GM23338 (cell line): ENCODE data around the gene EHD2. TPM values are rescaled to one million over a fixed set of nuclear protein-coding genes. Genes with fewer than 3 reads are reported as not detected.

ENCODE experiments used
- ATAC-seq: fragments of 200-7000 bp; cut with Tn5 transposase; 3 replicates; pipeline ENCODE4 v1.9.1; 2020
- DNase-seq: peaks from one replicate; pipeline ENCODE4 v3.0.0-alpha.2; 2015; ENCODE audit warnings: low spot score
- H2AFZ ChIP-seq: fragments of 200-600 bp; sonication (generic); 2 replicates; pipeline ENCODE4 v1.8.0; 2016; ENCODE audit warnings: antibody characterized with exemption, mild to moderate bottlenecking, moderate library complexity
- H3F3A ChIP-seq: fragments of 200-600 bp; sonication (generic); replicated peaks from 2 replicates; pipeline ENCODE4 v1.8.0; 2017; ENCODE audit warnings: antibody characterized with exemption, mixed run types, low read depth
- H3K27ac ChIP-seq: fragments of 200-600 bp; sonication (generic); 2 replicates; pipeline ENCODE4 v1.6.1; 2016; ENCODE audit warnings: low read depth
- H3K27me3 ChIP-seq: fragments of 200-600 bp; sonication (generic); 2 replicates; pipeline ENCODE4 v1.8.0; 2016; ENCODE audit warnings: mild to moderate bottlenecking, mixed run types, moderate library complexity; ENCODE audit not compliant: insufficient read depth
- H3K36me3 ChIP-seq: fragments of 200-600 bp; sonication (generic); 2 replicates; pipeline ENCODE4 v1.8.0; 2016; ENCODE audit warnings: mild to moderate bottlenecking; ENCODE audit not compliant: insufficient read depth
- H3K4me1 ChIP-seq: fragments of 200-600 bp; sonication (generic); 2 replicates; pipeline ENCODE4 v1.8.0; 2016; ENCODE audit warnings: mild to moderate bottlenecking, moderate library complexity; ENCODE audit not compliant: insufficient read depth
- H3K4me2 ChIP-seq: fragments of 200-600 bp; sonication (generic); 2 replicates; pipeline ENCODE4 v1.7.1; 2017; ENCODE audit warnings: mixed run types
- H3K4me3 ChIP-seq: fragments of 200-600 bp; sonication (generic); 2 replicates; pipeline ENCODE4 v1.6.1; 2016; ENCODE audit warnings: mixed run types
- H3K79me2 ChIP-seq: fragments of 200-600 bp; sonication (generic); replicated peaks from 2 replicates; pipeline ENCODE4 v1.8.0; 2017; ENCODE audit warnings: mild to moderate bottlenecking; ENCODE audit not compliant: insufficient read depth
- H3K9me2 ChIP-seq: fragments of 200-600 bp; sonication (generic); 2 replicates; pipeline ENCODE4 v1.8.0; 2017; ENCODE audit not compliant: insufficient read depth
- H4K20me1 ChIP-seq: fragments of 200-600 bp; sonication (generic); replicated peaks from 2 replicates; pipeline ENCODE4 v1.8.0; 2017; ENCODE audit warnings: mild to moderate bottlenecking; ENCODE audit not compliant: insufficient read depth
- H3K27ac Mint-ChIP-seq: 2 replicates; pipeline ENCODE4 v1.8.0; 2020; ENCODE audit warnings: inconsistent platforms, mild to moderate bottlenecking, moderate library complexity, mixed read lengths
- H3K27me3 Mint-ChIP-seq: 3 replicates; pipeline ENCODE4 v1.8.0; 2022; ENCODE audit warnings: low read depth, mild to moderate bottlenecking, moderate library complexity, mixed read lengths, inconsistent platforms; ENCODE audit not compliant: insufficient read depth, poor library complexity
- H3K36me3 Mint-ChIP-seq: 3 replicates; pipeline ENCODE4 v1.8.0; 2021; ENCODE audit warnings: low read depth, mild to moderate bottlenecking, inconsistent platforms, moderate library complexity, mixed read lengths
- H3K4me1 Mint-ChIP-seq: 3 replicates; pipeline ENCODE4 v1.8.0; 2020; ENCODE audit warnings: mild to moderate bottlenecking, inconsistent platforms, mixed read lengths
- H3K4me3 Mint-ChIP-seq: 3 replicates; pipeline ENCODE4 v1.8.0; 2021; ENCODE audit warnings: moderate library complexity, mild to moderate bottlenecking, inconsistent platforms, mixed read lengths
- H3K9me3 Mint-ChIP-seq: 3 replicates; pipeline ENCODE4 v1.8.0; 2020; ENCODE audit warnings: moderate library complexity, mild to moderate bottlenecking, inconsistent platforms, mixed read lengths
- CREB1 ChIP-seq: fragments of 250-450 bp; sonication (Bioruptor Pico); IDR thresholded peaks from 2 replicates; pipeline ENCODE4 v1.5.0; 2020; ENCODE audit warnings: low read depth, mild to moderate bottlenecking, moderate library complexity
- EZH2 ChIP-seq: fragments of 200-600 bp; sonication (generic); IDR thresholded peaks from one replicate; pipeline ENCODE4 v1.8.0; 2017; ENCODE audit warnings: antibody characterized with exemption, mild to moderate bottlenecking, low read depth; ENCODE audit not compliant: unreplicated experiment
- EZH2phosphoT487 ChIP-seq: fragments of 200-600 bp; sonication (generic); IDR thresholded peaks from one replicate; pipeline ENCODE4 v1.8.1; 2018; ENCODE audit warnings: antibody characterized with exemption; ENCODE audit not compliant: unreplicated experiment
- JUNB ChIP-seq: IDR thresholded peaks from one replicate; pipeline ENCODE4 v1.6.1; 2016; ENCODE audit warnings: antibody characterized with exemption; ENCODE audit not compliant: unreplicated experiment
- NANOG ChIP-seq: IDR thresholded peaks from 2 replicates; pipeline ENCODE4 v1.6.1; 2016; ENCODE audit warnings: antibody characterized with exemption, borderline replicate concordance
- POLR2AphosphoS5 ChIP-seq: IDR thresholded peaks from 2 replicates; pipeline ENCODE4 v1.6.1; 2016; ENCODE audit warnings: antibody characterized with exemption, low read depth
- STAT1 ChIP-seq: IDR thresholded peaks from one replicate; pipeline ENCODE4 v1.6.1; 2016; ENCODE audit warnings: antibody characterized with exemption; ENCODE audit not compliant: unreplicated experiment
- ZNF114 ChIP-seq: fragments of 250-450 bp; sonication (Bioruptor Pico); IDR thresholded peaks from 2 replicates; pipeline ENCODE4 v1.5.0; 2020; ENCODE audit warnings: mild to moderate bottlenecking, moderate library complexity
- ZNF331 ChIP-seq: fragments of 250-450 bp; sonication (Bioruptor Pico); IDR thresholded peaks from 2 replicates; pipeline ENCODE4 v1.5.0; 2020; ENCODE audit warnings: low read depth, mild to moderate bottlenecking, moderate library complexity
- polyA plus RNA-seq: library from polyadenylated mRNA; unstranded; fragments of >200 nt; fragmentation: Nextera tagmentation; extraction: Ambion mirVana; gene quantifications from 2 replicates; pipeline ENCODE4 v1.2.1, GENCODE V29; 2016
- total RNA-seq: library from RNA; depleted of rRNA; stranded (reverse); fragments of >200 nt; shearing (Covaris generic); gene quantifications from 2 replicates; pipeline ENCODE4 v1.2.3, GENCODE V29; 2014
- TF ChIP-seq, protein P1 (sequence below), 2 experiments: fragments of 200-600 bp in 1 of 2; sonication (generic) in 1 of 2; conservative IDR thresholded peaks; 2 replicates each; pipeline versions ENCODE4 v1.5.1 to v1.6.1; 2016 to 2017; ENCODE audit warnings: antibody characterized with exemption in 2 of 2, low read depth in 2 of 2, mild to moderate bottlenecking in 2 of 2, moderate library complexity in 1 of 2
- TF ChIP-seq, protein P2 (sequence below): IDR thresholded peaks from 2 replicates; pipeline ENCODE4 v1.6.1; 2016; ENCODE audit warnings: antibody characterized with exemption
- TF ChIP-seq, protein P3 (sequence below): IDR thresholded peaks from one replicate; pipeline ENCODE4 v1.6.1; 2018; ENCODE audit warnings: antibody characterized with exemption; ENCODE audit not compliant: unreplicated experiment

The EHD2 gene
- total and polyA plus RNA-seq, 2 experiments from 2014 or later: 6.6 to 10.8 TPM

DNA sequence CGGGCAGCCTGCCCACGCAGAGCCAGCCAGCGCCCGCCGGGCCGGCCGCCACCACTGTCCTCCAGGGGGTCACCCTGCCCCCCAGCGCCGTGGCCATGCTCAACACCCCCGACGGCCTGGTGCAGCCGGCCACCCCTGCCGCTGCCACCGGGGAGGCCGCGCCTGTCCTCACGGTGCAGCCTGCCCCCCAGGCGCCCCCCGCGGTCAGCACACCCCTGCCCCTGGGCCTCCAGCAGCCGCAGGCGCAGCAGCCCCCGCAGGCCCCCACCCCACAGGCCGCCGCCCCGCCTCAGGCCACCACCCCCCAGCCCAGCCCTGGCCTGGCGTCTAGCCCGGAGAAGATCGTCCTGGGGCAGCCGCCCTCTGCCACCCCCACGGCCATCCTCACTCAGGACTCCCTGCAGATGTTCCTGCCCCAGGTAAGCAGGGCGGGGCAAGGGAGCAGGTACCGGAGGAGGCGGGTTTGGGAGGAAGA, 32.3 kb upstream of the EHD2 start (continued):
- no peak for TF ChIP-seq NANOG
- TF ChIP-seq EZH2: no peak
- no peak for TF ChIP-seq CREB1 (CRISPR knock-in tag)
- TF ChIP-seq, protein P1, sequence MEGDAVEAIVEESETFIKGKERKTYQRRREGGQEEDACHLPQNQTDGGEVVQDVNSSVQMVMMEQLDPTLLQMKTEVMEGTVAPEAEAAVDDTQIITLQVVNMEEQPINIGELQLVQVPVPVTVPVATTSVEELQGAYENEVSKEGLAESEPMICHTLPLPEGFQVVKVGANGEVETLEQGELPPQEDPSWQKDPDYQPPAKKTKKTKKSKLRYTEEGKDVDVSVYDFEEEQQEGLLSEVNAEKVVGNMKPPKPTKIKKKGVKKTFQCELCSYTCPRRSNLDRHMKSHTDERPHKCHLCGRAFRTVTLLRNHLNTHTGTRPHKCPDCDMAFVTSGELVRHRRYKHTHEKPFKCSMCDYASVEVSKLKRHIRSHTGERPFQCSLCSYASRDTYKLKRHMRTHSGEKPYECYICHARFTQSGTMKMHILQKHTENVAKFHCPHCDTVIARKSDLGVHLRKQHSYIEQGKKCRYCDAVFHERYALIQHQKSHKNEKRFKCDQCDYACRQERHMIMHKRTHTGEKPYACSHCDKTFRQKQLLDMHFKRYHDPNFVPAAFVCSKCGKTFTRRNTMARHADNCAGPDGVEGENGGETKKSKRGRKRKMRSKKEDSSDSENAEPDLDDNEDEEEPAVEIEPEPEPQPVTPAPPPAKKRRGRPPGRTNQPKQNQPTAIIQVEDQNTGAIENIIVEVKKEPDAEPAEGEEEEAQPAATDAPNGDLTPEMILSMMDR (conservative IDR thresholded peaks at IDR 0.05; ENCODE audit: low read depth in 2 of 2): no peak

DNA sequence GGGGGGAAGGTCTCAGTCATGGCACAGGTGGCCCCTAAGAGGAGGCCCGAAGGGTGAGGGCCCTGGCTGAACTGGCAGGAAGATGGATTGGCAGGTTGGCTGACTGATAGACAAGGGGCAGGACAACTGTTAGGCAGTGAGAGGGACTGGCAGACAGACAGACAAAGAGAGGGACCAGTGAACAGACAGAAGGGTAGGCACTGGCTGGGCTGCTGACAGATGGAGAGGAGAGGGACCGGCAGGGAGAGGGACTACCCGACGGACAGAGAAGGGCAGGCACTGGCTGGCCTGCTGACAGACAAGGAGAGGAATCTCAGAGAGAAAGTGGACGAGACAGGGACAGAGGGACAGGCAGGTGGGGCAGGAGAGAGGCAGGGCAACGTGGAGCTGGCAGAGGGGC, 31.8 kb upstream of the EHD2 start:
- H3K4me1 Mint-ChIP-seq: no peaks in the 10 kb centered on the region; the same call in 2 of the 3 replicates
- Histone ChIP-seq H3K27ac (no peak overlapping the region), H3K4me3 (no peak overlapping the region), H3F3A (0 out of 2 replicates have a peak, but pooled peaks cover 2% of the 10 kb centered on the region), H2AFZ (no peak overlapping the region), H3K9me2 (no peaks in the 10 kb centered on the region), H3K4me1 (no peaks in the 10 kb centered on the region), H4K20me1 (no peaks in the 10 kb centered on the region; the same call in 1 of the 2 replicates), H3K4me2 (no peak overlapping the region), H3K79me2 (peaks cover 5% of the 10 kb centered on the region; the same call in 1 of the 2 replicates), H3K36me3 (no peaks in the 10 kb centered on the region), H3K27me3 (no peaks in the 10 kb centered on the region)
- no peak for DNase-seq
- H3K36me3 Mint-ChIP-seq: peaks cover 37% of the 10 kb centered on the region
- H3K4me3 Mint-ChIP-seq: no peak overlapping the region
- H3K9me3 Mint-ChIP-seq: no peaks in the 10 kb centered on the region
- peaks cover 5% of the 10 kb centered on the region for H3K27me3 Mint-ChIP-seq
- ATAC-seq: no peak
- H3K27ac Mint-ChIP-seq: no peak overlapping the region
- TF ChIP-seq JUNB (no peak), NANOG (no peak), EZH2phosphoT487 (no peak), EZH2 (no peak), ZNF331 (CRISPR knock-in tag) (no peak), CREB1 (CRISPR knock-in tag) (no peak), POLR2AphosphoS5 (no peak), ZNF114 (CRISPR knock-in tag) (no peak), STAT1 (no peak)
- TF ChIP-seq, protein P2, sequence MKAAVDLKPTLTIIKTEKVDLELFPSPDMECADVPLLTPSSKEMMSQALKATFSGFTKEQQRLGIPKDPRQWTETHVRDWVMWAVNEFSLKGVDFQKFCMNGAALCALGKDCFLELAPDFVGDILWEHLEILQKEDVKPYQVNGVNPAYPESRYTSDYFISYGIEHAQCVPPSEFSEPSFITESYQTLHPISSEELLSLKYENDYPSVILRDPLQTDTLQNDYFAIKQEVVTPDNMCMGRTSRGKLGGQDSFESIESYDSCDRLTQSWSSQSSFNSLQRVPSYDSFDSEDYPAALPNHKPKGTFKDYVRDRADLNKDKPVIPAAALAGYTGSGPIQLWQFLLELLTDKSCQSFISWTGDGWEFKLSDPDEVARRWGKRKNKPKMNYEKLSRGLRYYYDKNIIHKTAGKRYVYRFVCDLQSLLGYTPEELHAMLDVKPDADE: no peak
- TF ChIP-seq, protein P3, sequence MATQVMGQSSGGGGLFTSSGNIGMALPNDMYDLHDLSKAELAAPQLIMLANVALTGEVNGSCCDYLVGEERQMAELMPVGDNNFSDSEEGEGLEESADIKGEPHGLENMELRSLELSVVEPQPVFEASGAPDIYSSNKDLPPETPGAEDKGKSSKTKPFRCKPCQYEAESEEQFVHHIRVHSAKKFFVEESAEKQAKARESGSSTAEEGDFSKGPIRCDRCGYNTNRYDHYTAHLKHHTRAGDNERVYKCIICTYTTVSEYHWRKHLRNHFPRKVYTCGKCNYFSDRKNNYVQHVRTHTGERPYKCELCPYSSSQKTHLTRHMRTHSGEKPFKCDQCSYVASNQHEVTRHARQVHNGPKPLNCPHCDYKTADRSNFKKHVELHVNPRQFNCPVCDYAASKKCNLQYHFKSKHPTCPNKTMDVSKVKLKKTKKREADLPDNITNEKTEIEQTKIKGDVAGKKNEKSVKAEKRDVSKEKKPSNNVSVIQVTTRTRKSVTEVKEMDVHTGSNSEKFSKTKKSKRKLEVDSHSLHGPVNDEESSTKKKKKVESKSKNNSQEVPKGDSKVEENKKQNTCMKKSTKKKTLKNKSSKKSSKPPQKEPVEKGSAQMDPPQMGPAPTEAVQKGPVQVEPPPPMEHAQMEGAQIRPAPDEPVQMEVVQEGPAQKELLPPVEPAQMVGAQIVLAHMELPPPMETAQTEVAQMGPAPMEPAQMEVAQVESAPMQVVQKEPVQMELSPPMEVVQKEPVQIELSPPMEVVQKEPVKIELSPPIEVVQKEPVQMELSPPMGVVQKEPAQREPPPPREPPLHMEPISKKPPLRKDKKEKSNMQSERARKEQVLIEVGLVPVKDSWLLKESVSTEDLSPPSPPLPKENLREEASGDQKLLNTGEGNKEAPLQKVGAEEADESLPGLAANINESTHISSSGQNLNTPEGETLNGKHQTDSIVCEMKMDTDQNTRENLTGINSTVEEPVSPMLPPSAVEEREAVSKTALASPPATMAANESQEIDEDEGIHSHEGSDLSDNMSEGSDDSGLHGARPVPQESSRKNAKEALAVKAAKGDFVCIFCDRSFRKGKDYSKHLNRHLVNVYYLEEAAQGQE: no peak
- TF ChIP-seq, protein P1 (conservative IDR thresholded peaks at IDR 0.05; ENCODE audit: low read depth in 2 of 2): no peak
